HG03280 (cell line): ENCODE data around the gene USP31.

Source experiments
- ATAC-seq: cut with Tn5 transposase; IDR thresholded peaks from one replicate; pipeline ENCODE4 v1.9.1; 2021; ENCODE audit warnings: mild to moderate bottlenecking, moderate library complexity; ENCODE audit not compliant: unreplicated experiment

The USP31 gene

DNA sequence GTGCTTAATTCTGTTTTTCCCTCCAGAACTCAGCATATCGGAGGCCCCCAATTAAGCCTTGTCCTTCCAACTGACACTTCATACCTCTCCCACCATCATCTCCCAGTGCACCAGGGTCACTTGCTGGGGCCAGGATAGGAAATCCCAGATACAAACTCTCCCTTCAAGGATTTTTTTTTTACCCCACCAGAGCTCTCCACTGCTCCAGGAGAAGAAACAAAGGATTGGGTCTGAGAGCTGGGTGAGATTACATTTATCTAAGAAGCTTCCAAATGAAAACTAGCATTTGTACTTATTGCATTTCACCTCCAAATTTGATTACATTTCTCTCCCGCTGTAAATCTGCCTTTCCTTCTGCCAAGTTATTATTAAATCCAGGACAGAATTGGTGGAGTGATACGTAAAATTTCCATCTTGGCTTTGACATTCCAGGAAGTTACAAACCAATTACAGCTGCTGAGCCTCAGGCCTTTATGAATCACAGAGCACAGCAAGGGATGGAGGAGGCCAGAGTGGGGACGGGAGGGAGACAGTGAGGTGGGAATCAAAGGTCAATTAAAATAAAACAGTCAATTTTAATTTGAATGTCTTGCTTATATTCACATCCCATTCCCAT lies 123.5 kb downstream of the USP31 start:
- no peak for ATAC-seq

DNA sequence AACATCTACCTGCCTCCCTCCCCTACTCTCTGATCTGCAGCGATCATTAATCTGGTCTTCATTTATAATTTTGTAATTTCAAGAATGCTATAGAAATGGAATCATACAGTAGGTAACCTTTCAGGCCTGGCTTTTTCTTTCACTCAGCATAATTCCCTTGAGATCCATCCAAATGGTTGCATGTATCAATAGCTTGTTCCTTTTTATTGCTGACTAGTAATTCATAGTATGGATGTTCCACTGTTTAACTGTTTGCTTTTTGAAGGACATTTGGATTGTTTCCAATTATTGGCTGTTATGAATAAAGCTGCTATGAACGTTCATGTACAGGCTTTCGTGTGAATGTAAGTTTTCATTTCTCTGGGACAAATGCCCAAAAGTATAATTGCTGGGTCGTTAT lies 125.2 kb downstream of the USP31 start:
- no peak for ATAC-seq

DNA sequence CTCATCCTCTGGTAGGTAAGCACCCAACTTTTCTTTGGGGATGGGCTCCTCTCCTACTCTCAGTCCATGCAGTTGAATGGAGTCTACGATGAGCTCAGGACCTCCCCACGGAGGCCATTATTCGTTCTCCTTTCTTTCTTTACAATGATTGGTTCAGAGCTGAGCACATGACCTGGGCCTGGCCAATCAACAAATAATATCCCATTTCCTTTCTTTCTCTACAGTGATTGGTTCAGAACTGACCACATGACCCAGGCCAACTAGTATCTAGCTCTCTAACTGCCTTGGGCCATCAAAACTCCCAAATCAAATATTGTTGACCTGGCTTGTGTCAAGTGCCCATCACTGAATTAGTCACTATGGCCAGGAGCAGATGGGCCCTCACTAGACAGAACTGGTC lies 129.2 kb downstream of the USP31 start:
- ATAC-seq = no peak

DNA sequence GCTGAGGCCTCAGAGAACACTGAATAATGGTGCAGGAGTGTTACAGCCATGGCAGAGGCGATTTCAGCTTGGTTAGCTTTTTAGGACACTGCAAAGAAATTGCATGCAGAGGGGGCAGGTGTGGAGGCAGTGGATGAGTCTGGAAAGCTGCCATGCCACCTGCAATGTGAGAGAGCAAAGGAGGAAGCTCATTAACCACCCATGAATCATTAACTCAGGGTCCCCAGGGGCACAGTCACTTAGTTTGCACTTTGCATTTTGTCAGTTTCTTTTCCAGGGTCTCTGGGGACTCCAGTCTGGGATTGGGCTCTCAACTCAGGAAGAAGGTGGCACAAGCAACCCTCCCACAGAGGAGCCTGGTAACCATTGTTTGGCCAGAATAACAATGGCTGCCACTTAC lies 132.9 kb downstream of the USP31 start:
- ATAC-seq = no peak

DNA sequence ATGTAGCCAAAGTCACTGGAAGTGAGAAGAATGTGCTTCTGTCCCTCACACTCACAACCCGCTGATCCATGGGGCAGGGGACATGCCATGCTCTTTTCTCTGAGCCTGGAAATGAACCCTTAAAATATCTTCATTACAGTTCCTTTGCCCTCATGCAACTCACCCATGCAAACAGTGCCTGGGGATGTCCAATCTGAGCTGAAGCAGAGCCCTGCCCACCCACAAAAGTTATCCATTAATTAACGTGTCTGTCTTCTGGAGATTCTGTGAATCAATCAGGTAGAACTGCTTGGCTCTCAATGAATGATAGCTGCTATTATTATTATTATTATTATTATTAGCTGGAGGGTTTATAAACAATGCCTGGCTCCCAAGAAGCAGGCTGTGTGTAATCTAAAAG lies 133.7 kb downstream of the USP31 start:
- no peak for ATAC-seq

GRCh38 chr16:23014592-23014991 lies 134.7 kb downstream of the USP31 start:
- no peak for ATAC-seq
